Astrocyte (in vitro differentiated cells and primary cell): ENCODE data around the gene SRI.

Experiments used
- CTCF ChIP-seq: IDR thresholded peaks from 2 replicates; pipeline ENCODE4 v1.5.1; 2011; ENCODE audit warnings: low read depth, mild to moderate bottlenecking, inconsistent platforms, low read length, moderate library complexity; ENCODE audit not compliant: insufficient read depth
- EZH2 ChIP-seq: IDR thresholded peaks from 2 replicates; pipeline ENCODE4 v1.6.1; 2012; ENCODE audit warnings: mild to moderate bottlenecking, low read length, inconsistent platforms; ENCODE audit not compliant: insufficient read depth

GRCh38 chr7:88165697-88166096, 54.1 kb downstream of the SRI start:
- TF ChIP-seq EZH2 (no peak), CTCF (no peak)
